Fibroblast of skin of abdomen (primary cell): ENCODE results near the gene MICU2.
"Not testable (repeated sequence)": the region's sequence is repeated elsewhere in the genome, so short reads cannot be mapped to it uniquely, and the experiment has no call there.

ENCODE experiments used
- DNase-seq: peaks from one replicate; pipeline ENCODE4 v3.0.0-alpha.2; 2013

Gene MICU2

DNA sequence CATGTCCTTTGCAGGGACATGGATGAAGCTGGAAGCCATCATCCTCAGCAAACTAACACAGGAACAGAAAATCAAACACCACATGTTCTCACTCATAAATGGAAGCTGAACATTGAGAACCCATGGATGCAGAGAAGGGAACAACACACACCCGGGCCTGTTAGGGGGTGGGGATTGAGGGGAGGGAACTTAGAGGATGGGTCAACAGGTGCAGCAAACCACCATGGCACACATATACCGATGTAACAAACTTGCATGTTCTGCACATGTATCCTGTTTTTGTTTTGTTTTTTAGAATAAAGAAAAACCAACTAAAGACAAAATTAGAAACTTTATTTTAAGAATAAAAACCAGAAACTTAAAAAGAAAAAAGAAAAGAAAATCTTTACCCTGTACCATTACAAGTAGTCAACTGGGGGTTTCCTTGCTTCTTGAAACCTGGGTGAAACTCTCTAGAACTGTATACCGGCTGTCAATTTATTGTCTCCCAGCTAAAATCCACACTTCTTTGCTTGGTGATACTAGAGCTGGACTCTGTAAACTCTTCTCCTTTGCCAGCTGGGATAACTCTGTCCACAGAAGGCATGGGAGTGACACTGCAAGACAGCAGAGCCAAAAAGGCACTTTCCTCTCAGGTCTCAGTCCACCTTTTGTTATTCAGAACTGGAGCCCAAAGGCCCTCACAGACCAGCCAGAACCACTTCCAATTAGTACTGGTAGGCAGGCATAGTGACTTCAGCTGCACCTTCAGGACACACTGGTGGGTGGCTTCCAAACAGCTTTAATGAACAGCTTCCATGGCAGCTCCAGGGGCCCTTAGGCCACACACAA is 9.0 kb downstream of the MICU2 start:
- no peak for DNase-seq

- DNase-seq, result not testable (repeated sequence)
Measured at GRCh38 chr13:21590665-21591456, 13.1 kb downstream of the MICU2 start.

GRCh38 chr13:21590231-21590630 is 13.7 kb downstream of the MICU2 start:
- DNase-seq, result no peak

- not testable (repeated sequence) for DNase-seq
Measured at GRCh38 chr13:21589510-21589909, 14.5 kb downstream of the MICU2 start.

DNA sequence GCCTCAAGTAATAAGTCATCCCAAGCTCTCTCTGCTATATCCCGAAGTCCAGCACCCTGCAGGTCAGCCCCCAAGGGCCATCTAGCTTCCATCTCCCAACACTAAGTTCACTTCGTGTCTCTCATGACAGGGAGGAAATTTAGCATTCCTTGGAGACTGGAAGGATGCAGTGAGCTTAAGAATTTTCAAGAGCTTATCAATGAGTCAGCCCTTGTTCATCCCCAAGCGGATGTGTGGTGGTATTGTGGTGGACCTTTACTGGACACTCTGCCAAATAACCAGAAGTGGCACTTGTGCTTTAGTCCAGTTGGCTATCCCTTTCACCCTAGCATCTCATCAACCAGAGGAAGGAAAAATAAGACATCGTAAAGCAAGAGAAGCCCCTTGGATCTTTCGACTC is 15.6 kb downstream of the MICU2 start:
- peak; percentile 49 for DNase-seq

DNA sequence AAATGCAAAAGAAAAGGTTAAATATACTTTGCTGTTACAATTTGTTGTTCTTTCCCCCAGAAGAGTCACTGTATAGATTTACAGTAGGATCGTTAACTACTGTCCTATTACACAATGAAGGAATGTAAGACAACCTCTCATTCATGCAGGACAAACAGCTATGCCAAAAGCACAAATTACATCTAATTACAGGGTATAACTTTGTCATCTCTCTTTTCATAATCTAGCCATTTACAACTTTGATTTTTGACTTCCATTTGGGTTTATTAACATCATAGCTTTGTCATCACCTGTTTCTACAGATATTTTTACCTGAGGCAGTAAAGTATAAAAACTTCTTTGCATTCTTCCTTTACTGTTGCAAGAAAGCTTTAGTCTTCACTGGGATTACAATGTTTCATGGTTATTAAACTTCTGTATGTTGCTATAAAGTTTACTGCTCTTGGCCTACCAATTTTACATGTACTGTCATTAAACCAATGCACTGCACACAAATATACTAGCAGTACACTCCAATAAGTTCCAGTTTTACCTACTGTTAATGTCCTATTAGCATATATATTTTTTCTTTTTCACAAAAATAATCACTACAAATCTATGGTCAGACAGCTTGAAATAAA is 18.9 kb downstream of the MICU2 start:
- no peak for DNase-seq

DNA sequence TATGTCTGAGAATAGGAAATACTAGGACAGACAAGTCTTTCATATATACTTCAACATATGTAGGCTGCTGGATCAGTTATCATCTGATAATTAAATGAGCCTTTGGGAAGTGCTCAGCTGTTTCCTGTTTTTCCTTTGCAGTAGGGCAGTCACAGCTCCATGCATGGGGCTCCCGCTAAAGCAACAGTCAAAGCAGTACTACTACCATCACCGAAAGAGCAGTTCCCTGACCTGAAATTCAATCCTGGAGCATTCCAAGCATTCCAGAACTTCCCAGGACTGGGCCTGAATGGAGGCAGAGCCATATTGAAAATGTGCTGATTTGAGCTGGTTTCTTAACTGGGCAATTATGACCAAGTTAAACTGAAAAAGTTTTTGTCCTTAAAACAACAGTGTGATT is 20.5 kb downstream of the MICU2 start:
- peak; percentile 52 for DNase-seq

DNA sequence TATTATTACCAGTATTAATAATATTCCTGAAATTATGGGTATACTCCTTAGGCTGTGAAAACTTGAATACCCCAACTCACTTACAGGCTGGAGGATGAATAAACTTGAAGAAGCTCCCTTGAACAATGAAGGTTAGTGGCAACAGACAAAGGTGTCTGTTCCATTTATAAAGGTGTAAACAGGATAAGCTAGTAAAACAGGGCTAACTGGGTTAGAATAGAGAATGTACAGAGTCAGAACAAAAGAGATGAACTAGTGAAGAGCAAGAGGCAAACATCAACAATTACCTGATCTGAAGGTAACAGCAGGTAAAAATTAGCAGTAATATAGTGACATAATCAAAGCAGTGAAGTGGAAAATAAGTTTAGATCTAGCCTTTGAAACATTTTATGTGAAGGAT is 23.2 kb downstream of the MICU2 start:
- DNase-seq, result no peak

GRCh38 chr13:21579754-21580316 is 24.1 kb downstream of the MICU2 start:
- no peak for DNase-seq

DNA sequence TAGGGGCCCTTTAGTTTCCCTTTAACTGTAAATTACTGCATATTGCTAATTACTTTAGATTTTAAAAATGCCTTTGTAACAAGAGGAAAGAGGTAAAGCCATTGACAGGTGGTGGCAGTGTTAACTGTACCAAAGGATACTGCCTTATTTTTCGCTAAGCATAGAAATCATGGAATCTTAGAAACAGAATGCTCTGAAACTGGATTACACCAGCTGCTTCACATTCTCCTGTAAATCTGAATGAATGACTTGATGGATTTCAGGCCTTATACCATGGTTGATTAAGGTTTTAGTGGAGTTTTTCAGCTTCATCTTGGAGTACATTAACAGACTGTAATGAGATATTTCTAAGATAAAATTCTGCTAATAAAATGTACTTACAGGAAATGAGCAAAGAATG is 25.2 kb downstream of the MICU2 start:
- no peak for DNase-seq

- peak; percentile 40 for DNase-seq
Measured at GRCh38 chr13:21576426-21576825, 27.5 kb downstream of the MICU2 start.

DNA sequence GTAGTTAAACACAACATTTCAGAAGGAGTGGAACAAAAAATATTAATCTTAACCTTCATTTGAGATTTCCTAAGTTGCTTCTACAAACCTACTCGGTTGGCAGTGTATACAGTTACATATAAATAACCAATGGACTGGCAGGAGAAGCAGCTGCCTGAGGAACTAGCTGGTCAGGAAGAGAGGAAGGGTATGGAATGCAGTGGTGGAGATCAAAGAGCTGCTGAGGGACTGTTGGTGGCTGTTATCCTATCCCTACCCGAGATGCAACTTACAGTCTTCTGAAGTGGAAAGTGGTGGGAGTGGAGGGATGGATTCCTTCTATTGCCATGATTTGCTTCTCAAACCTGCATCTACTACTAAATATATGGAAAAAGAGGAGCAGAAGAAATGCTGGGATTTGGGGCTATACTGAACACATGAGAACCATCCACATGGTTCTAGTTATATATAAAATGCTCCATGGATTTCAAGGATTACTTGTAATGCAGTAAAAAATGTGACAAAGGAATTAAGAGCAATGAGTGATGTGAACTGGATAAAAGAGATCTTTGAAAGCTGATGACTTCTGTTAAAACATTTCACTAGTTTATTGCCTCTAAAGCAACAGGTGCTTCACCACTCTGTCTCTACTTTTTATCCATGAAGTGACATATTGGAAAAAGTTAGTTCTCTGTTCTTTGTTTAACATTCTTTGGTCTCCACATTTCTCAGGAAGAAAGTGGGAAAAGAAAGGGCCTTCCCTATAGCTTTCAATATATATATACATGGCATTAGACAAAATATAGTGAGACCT is 29.9 kb downstream of the MICU2 start:
- DNase-seq, result no peak

DNA sequence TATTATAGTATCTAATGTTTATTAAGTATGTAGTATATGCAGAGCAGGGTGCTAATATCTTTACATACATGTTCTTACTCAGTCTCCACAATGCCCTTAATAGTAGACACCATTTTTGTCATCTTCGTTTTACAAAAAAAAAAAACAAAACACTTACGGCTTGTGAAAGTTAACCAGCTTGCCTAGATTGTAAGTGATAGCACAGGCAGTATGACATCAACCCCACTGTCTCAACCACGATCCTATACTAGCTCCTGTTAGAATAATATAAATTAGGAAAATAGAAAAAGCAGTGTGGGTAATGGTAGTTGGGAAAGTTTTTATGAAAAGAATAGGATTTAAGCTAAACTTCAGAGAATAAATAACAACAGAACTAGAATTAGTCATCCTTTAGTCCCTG is 34.3 kb downstream of the MICU2 start:
- DNase-seq, result no peak

DNA sequence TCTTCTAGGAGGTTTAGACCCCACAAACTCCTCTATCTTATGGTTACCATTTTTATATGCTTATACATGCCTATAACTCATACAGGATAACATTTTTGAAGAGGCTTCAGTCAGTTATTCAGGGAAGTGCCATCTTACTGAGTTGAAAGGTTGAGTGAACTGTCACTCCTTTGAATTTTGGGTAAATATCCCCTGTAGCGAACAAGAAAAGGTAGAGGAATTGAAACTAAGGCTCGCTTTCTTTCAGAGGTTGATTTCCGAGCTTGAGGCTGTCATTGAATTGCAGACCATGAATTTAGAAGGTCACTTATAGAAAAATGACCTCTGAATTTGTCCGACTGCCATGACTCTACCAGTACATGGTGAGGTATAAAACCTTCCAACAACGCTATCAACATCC is 35.1 kb downstream of the MICU2 start:
- DNase-seq, result no peak

DNA sequence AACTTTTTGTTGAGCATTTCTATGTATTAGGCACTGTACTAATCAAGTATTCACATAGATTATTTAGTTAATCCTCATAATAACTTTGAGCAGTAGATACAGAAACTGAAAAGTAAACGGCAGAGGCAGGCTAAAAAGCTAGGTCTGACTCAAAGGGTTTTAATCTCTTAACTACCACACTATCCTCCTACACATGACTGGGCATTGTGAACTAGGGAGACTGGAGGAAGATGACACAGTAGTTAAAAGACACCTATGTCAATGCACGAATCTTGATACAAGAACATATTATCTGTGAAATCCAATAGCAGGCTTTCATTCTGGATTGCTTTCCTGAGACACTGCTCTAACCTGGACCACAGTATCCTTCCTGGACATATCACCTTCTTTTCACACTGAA is 36.3 kb downstream of the MICU2 start:
- no peak for DNase-seq

- DNase-seq, result peak; percentile 11
Measured at GRCh38 chr13:21557995-21558394, 46.0 kb downstream of the MICU2 start.

DNA sequence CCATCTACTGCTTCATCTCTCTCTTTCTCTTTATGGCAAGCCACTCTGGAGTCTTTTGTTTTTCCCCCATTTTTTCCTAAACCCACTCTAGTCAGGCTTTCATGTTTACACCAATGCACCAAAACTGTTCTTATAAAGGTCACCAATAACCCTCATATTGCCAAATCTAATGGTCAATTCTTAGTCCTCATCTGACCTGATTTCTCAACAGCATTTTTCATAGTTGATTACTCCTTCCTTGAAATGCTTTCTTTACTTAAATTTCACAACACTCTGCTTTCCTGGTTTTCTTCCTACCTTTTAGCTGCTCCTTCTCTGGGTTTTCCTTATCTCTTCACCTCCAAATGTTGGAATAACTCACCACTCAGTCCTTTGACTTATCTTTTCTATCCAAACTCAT is 47.9 kb downstream of the MICU2 start:
- no peak for DNase-seq

GRCh38 chr13:21553261-21553660 is 50.7 kb downstream of the MICU2 start:
- not testable (repeated sequence) for DNase-seq

DNA sequence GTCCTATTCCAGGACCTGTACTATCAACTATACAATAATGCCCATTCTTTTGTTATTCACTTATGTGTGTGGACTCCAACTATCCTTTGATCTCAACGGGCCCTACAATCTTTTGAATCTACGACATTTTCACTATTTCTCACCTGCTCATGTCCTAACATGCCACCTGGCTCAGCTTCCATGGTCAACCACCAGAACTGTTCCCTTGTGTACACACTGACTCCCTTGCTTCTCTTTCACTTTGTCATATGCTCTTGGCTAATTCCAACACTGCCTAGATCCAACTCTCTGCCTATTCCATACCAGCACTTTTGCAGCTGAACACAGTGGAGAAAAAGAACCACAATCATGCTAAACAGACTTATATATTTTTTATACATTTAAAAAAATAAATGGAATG is 53.1 kb downstream of the MICU2 start:
- no peak for DNase-seq

GRCh38 chr13:21549633-21550032 is 54.3 kb downstream of the MICU2 start:
- no peak for DNase-seq

DNA sequence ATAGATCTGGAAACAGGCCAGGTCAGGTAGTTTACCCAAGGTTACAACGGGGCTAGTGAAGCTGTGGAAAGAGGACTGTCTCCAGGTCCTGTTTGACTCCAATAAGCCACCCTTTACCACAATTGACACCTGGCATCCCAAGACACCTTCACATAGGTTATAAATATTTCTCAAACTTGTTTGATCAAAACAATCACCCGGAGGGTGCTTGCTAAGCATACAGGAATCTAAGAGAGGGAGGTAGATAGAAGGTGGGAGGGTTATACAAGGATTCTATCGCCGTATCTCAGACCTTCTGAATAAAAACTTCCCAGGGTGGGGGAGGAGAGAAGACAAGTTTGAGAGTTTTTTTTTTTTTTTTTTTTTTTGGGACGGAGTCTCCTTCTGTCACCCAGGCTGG is 55.4 kb downstream of the MICU2 start:
- no peak for DNase-seq

DNA sequence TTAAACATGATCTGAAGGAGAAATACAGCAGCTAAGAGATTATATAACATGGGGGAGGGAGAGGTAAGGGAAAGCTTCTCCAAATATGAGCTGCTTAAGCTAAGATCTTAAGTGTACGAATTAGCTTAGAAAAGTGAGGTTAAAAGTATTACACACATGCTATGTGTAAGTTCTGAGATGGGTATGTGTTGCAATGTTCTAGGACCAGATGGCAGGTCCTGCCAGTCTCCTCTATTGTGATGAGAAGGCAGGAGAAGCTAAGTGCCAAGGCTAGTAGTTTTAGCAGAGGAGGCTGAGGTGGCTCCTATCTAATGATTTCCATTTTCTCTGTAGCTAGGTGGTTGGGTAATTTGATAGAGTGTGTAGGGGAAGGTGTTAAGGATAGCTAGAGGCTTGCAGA is 57.6 kb downstream of the MICU2 start:
- DNase-seq, result no peak
